GM12878 (cell line): Measurements from ENCODE around the gene CSRP1. TPM values are rescaled to one million over a fixed set of nuclear protein-coding genes. Genes with fewer than 3 reads are reported as not detected.
"Not testable (repeated sequence)": the region's sequence is repeated elsewhere in the genome, so short reads cannot be mapped to it uniquely, and the experiment has no call there.

Experiments used
- ATAC-seq: fragments of 200-7000 bp; cut with Tn5 transposase; 3 replicates; pipeline ENCODE4 v1.9.1; 2020; ENCODE audit warnings: mild to moderate bottlenecking, moderate library complexity
- BruUV-seq: library from RNA; stranded (reverse); fragments of 400-500 nt; replicated peaks from 2 replicates; lab custom pipeline; 2021; lab: Mats Ljungman, UMichigan
- CTCF ChIA-PET: fragments of 300-600 bp; sonication (Branson Sonifier 250); formaldehyde crosslinking; extraction: SDS; loops from one replicate; lab custom pipeline; 2021; ENCODE audit warnings: inconsistent platforms; lab: Yijun Ruan, JAX
- POLR2A ChIA-PET: fragments of 350-600 bp; formaldehyde crosslinking; extraction: SDS; loops from one replicate; lab custom pipeline; 2021; ENCODE audit warnings: inconsistent platforms; lab: Charles Lee
- RAD21 ChIA-PET: fragments of 300-600 bp; sonication (Branson Sonifier 250); formaldehyde crosslinking; loops from one replicate; lab custom pipeline; 2023; ENCODE audit warnings: antibody characterized with exemption; ENCODE audit not compliant: unreplicated experiment; lab: Charles Lee
- SMC1A ChIA-PET: fragments of 300-600 bp; sonication (Branson Sonifier 250); formaldehyde crosslinking; loops from one replicate; lab custom pipeline; 2023; ENCODE audit not compliant: unreplicated experiment, uncharacterized antibody; lab: Charles Lee
- DNase-seq: peaks from one replicate; pipeline ENCODE4 v3.0.0-alpha.2; 2011; ENCODE audit warnings: low read depth, low spot score
- FAIRE-seq: peaks from 3 replicates; lab custom pipeline; 2011; peaks lifted over from hg19 to GRCh38; lab: Jason Lieb, UNC
- H2AFZ ChIP-seq: 2 replicates; pipeline ENCODE4 v1.6.0; 2011; ENCODE audit warnings: low read depth, low read length, control low read depth; ENCODE audit not compliant: control insufficient read depth
- H3K27ac ChIP-seq: 2 replicates; pipeline ENCODE4 v1.5.1; 2011; ENCODE audit warnings: control low read depth; ENCODE audit not compliant: control insufficient read depth, insufficient read depth
- H3K27me3 ChIP-seq, 2 experiments: replicated peaks in 1 of 2; 2 replicates each; pipeline versions ENCODE4 v1.6.0 to v1.6.1; 2011; ENCODE audit warnings: low read length in 1 of 2; ENCODE audit not compliant: control insufficient read depth in 2 of 2, insufficient read depth in 2 of 2
- H3K36me3 ChIP-seq, 2 experiments: 2 replicates each; pipeline ENCODE4 v1.5.1; 2011; ENCODE audit warnings: low read length in 1 of 2; ENCODE audit not compliant: control insufficient read depth in 2 of 2, insufficient read depth in 2 of 2
- H3K4me1 ChIP-seq: 2 replicates; pipeline ENCODE4 v1.6.1; 2011; ENCODE audit warnings: mild to moderate bottlenecking, low read length, moderate library complexity, mixed read lengths; ENCODE audit not compliant: control insufficient read depth, insufficient read depth
- H3K4me2 ChIP-seq: 2 replicates; pipeline ENCODE4 v1.6.0; 2011; ENCODE audit warnings: control low read depth; ENCODE audit not compliant: control insufficient read depth, insufficient read depth
- H3K4me3 ChIP-seq: fragments of 200-600 bp; sonication (generic); 2 replicates; pipeline ENCODE4 v1.5.1; 2016
- H3K79me2 ChIP-seq: 2 replicates; pipeline ENCODE4 v1.6.0; 2011; ENCODE audit warnings: low read length; ENCODE audit not compliant: control insufficient read depth, insufficient read depth
- H3K9ac ChIP-seq: 2 replicates; pipeline ENCODE4 v1.8.0; 2011; ENCODE audit warnings: low read length, control low read depth, mixed read lengths; ENCODE audit not compliant: control insufficient read depth, insufficient read depth
- H3K9me3 ChIP-seq: replicated peaks from 3 replicates; pipeline ENCODE4 v1.5.1; 2011; ENCODE audit warnings: mild to moderate bottlenecking, low read length; ENCODE audit not compliant: control insufficient read depth, insufficient read depth
- H4K20me1 ChIP-seq: 2 replicates; pipeline ENCODE4 v1.6.0; 2011; ENCODE audit not compliant: control insufficient read depth, insufficient read depth
- DPF2 ChIP-seq: fragments of 450-650 bp; IDR thresholded peaks from 2 replicates; pipeline ENCODE4 v1.6.1; 2017; ENCODE audit warnings: mild to moderate bottlenecking
- EED ChIP-seq: sonication (generic); IDR thresholded peaks from 2 replicates; pipeline ENCODE4 v1.6.1; 2016; ENCODE audit warnings: antibody characterized with exemption, low read depth
- GATAD2B ChIP-seq: fragments of 450-650 bp; conservative IDR thresholded peaks from 2 replicates; pipeline ENCODE4 v1.6.1; 2017; ENCODE audit warnings: low read depth, mild to moderate bottlenecking, moderate library complexity
- IKZF1 ChIP-seq: fragments of 450-650 bp; conservative IDR thresholded peaks from 2 replicates; pipeline ENCODE4 v1.6.1; 2017; ENCODE audit warnings: antibody characterized with exemption, mild to moderate bottlenecking
- IKZF2 ChIP-seq, 2 experiments: fragments of 450-650 bp; IDR thresholded peaks; 2 replicates each; pipeline ENCODE4 v1.6.1; 2017; ENCODE audit warnings: mild to moderate bottlenecking in 2 of 2, moderate library complexity in 2 of 2
- MYC ChIP-seq: IDR thresholded peaks from 2 replicates; pipeline ENCODE4 v1.6.1; 2011; ENCODE audit warnings: mild to moderate bottlenecking, low read length, moderate library complexity, inconsistent platforms; ENCODE audit not compliant: insufficient read depth, insufficient replicate concordance, insufficient read length, severe bottlenecking
- RAD21 ChIP-seq: IDR thresholded peaks from 2 replicates; pipeline ENCODE4 v1.6.1; 2011; ENCODE audit warnings: mild to moderate bottlenecking, low read depth, low read length, moderate library complexity; ENCODE audit not compliant: insufficient read depth
- WGBS: methylation state at CpG from one replicate; pipeline ENCODE4 v1.1.6; 2016; ENCODE audit warnings: low lambda C conversion rate; ENCODE audit not compliant: insufficient replicate concordance, insufficient coverage; ENCODE audit errors: missing lambda C conversion rate; 5-methylcytosine and 5-hydroxymethylcytosine counted together
- in situ Hi-C: fragments of 300-500 bp; cut with MboI; formaldehyde crosslinking; loops from 9 replicates; pipeline ENCODE4 v1.14.3; 2018; ENCODE audit warnings: mixed read lengths
- intact Hi-C: fragments of 100-400 bp; cut with micrococcal nuclease; formaldehyde crosslinking; loops from one replicate; pipeline ENCODE4 v1.14.2; 2022; ENCODE audit not compliant: unreplicated experiment
- polyA plus RNA-seq, 11 experiments: library from polyadenylated mRNA; depleted of rRNA in 4 of 11; unstranded in 6 of 11; stranded (reverse) in 5 of 11; fragments of >200 nt; fragmentation: Nextera tagmentation in 4 of 11; fragmentation: Illumina TruSeq in 1 of 11; extraction: Ambion mirVana in 4 of 11; extraction: Trizol in 1 of 11; gene quantifications; 1 replicate in 1 of 11; 2 replicates in 10 of 11; pipeline versions ENCODE4 v1.2.1 to v1.2.3, GENCODE V29; 2011 to 2016; ENCODE audit warnings: inconsistent platforms in 2 of 11, missing spikeins in 2 of 11, low read depth in 1 of 11
- total RNA-seq, 4 experiments: library from RNA; depleted of rRNA in 3 of 4; stranded (reverse); fragments of >200 nt in 3 of 4; fragmentation: Illumina TruSeq in 1 of 4; extraction: Trizol in 1 of 4; gene quantifications; 2 replicates each; pipeline versions ENCODE4 v1.2.1 to v1.2.3, GENCODE V29; 2013 to 2021
- TF ChIP-seq, protein P1 (sequence below), 3 experiments: IDR thresholded peaks in 2 of 3; conservative IDR thresholded peaks in 1 of 3; 2 replicates each; pipeline ENCODE4 v1.5.1; 2011; ENCODE audit warnings: low read depth in 3 of 3, low read length in 3 of 3, mild to moderate bottlenecking in 3 of 3, control low read depth in 2 of 3, moderate library complexity in 2 of 3, inconsistent platforms in 1 of 3, mixed read lengths in 1 of 3; ENCODE audit not compliant: control insufficient read depth in 2 of 3, insufficient read depth in 1 of 3; ENCODE audit errors: extremely low read depth in 1 of 3
- TF ChIP-seq, protein P2 (sequence below): fragments of 450-650 bp; IDR thresholded peaks from 2 replicates; pipeline ENCODE4 v1.6.1; 2017; ENCODE audit warnings: mild to moderate bottlenecking, low read depth, inconsistent platforms; ENCODE audit not compliant: poor library complexity, severe bottlenecking

CSRP1 gene
- total and polyA plus RNA-seq, 10 of the 15 experiments (the other 5 are each of a cell fraction or from before 2014, with no cell fraction given), result 23.4 to 99.2 (median 80.7) TPM

DNA sequence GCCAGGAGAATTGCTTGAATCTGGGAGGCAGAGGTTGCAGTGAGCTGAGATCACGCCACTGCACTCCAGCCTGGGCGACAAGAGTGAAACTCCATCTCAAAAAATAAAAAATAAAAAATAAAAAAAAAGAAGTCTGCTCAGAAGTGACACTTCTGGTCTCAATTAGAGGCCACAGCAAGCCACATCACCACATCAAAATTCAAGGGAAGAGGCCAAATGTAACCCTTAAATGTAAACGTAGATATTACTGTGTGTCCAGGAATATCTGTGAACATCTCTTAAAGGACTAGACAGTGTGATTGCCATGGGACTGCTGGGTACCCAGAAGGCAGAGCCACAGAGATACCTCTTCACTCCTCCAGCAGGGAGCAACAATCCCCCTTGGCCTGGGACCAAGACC lies 28.3 kb downstream of the CSRP1 start:
- H3K36me3 ChIP-seq, H2AFZ ChIP-seq, H3K4me2 ChIP-seq, H4K20me1 ChIP-seq, DNase-seq, intact Hi-C loops, ATAC-seq, H3K79me2 ChIP-seq, H3K9me3 ChIP-seq, H3K27me3 ChIP-seq, H3K4me3 ChIP-seq, H3K9ac ChIP-seq, BruUV-seq, in situ Hi-C loops, H3K27ac ChIP-seq, FAIRE-seq: not testable (repeated sequence)
- CTCF ChIA-PET, result interaction anchor here (0.6 to 17.1 kb wide), 8 partner anchors 10 to 85 kb away, joined by 3 to 814 read pairs (median 44); partner anchors contain the start of genes CSRP1 and PHLDA3
- WGBS, result 98% methylated on average over 3 of the region's 3 CpGs
- H3K4me1 ChIP-seq, result peaks cover 52% of the 10 kb centered on the region
- POLR2A ChIA-PET, result interaction anchor here (1.0 to 4.8 kb wide), 5 partner anchors 11 to 73 kb away, joined by 3 to 59 read pairs (median 15); partner anchors contain the start of gene PHLDA3
- SMC1A ChIA-PET, result interaction anchor here (1.1 to 17.2 kb wide), 5 partner anchors 18 to 43 kb away, joined by 4 to 514 read pairs (median 54); partner anchors contain the start of gene CSRP1
- RAD21 ChIA-PET, result interaction anchor here (0.7 to 14.2 kb wide), 4 partner anchors 28 to 43 kb away, joined by 3 to 505 read pairs (median 153); partner anchors contain the start of gene CSRP1

DNA sequence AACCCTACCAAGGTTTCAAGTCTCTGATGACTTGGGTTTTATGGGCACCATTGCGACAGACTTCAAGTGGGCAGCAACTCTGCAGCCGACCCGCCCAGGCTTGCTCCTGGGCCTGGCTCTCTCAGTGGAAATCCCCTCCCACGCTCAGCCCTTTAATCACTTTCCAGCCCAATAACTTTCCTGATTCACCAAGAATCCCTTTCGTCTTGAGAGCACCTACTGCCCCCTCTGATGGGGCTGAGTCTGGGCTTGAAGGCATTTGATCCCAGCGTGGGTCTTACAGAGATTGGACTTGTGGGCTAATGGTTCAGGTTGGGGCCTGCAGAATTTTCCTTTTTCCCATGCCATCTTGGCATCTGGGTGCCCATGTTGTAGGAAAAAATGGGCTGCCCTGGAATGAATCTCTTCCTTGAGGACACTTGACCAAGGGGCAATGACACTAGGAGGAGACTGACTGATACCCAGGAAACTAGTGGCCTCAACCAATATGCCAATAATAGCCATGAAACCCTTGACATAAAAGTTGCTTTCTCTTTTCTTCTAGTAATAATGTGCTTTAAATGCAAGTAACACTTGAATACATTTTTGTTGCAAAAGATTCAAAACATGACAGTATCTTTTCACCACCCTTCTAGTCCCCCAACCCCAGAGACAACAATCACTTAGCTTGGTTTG lies 30.1 kb downstream of the CSRP1 start:
- ATAC-seq, result peak; percentile 42
- H3K4me1 ChIP-seq, result peaks cover 34% of the 10 kb centered on the region
- H3K27ac ChIP-seq, result peak overlapping the region; percentile 43
- POLR2A ChIA-PET, result interaction anchor here (0.6 to 2.4 kb wide), 5 partner anchors 10 to 81 kb away, joined by 3 to 5 read pairs (median 5); no protein-coding TSS in a partner anchor
- H3K9me3 ChIP-seq, result no peaks in the 10 kb centered on the region
- peak overlapping the region; percentile 86 for H3K4me2 ChIP-seq
- CTCF ChIA-PET, result interaction anchor here (0.6 to 17.1 kb wide), 7 partner anchors 10 to 684 kb away, joined by 3 to 814 read pairs (median 9); partner anchors contain the start of genes CSRP1 and PTPN7
- H3K36me3 ChIP-seq, result no peaks in the 10 kb centered on the region
- H2AFZ ChIP-seq, result peak overlapping the region; percentile 1; the same call in 1 of the 2 replicates
- no peak overlapping the region for H3K9ac ChIP-seq
- RAD21 ChIA-PET, result interaction anchor here (0.7 to 14.2 kb wide), 5 partner anchors 11 to 30 kb away, joined by 3 to 505 read pairs (median 3); partner anchors contain the start of gene CSRP1
- DNase-seq, result no peak
- H3K27me3 ChIP-seq, result no peaks in the 10 kb centered on the region
- no peaks in the 10 kb centered on the region for H3K79me2 ChIP-seq
- FAIRE-seq, result peak; percentile 7
- H3K4me3 ChIP-seq, result peak overlapping the region; percentile 38; the same call in 1 of the 2 replicates
- SMC1A ChIA-PET, result interaction anchor here (0.6 to 17.2 kb wide), 5 partner anchors 21 to 228 kb away, joined by 3 to 514 read pairs (median 54); partner anchors contain the start of gene CSRP1
- intact Hi-C loops (no loop called here), in situ Hi-C loops (no loop called here)
- 22% methylated on average over 6 of the region's 6 CpGs for WGBS
- H4K20me1 ChIP-seq, result no peaks in the 10 kb centered on the region
- BruUV-seq, result no TSS peak
- TF ChIP-seq IKZF2 (IDR thresholded peaks at IDR 0.05) (peak; percentile 43 to 59; a peak in 2 of 4 replicates), IKZF1 (peak; percentile 74), DPF2 (0 out of 2 replicates have a peak, but pooled peaks have one; percentile 32), MYC (no peak), GATAD2B (0 out of 2 replicates have a peak, but pooled peaks have one; percentile 22), RAD21 (0 out of 2 replicates have a peak, but pooled peaks have one; percentile 11), EED (peak; percentile 30; the same call in 1 of the 2 replicates)
- TF ChIP-seq, protein P1, sequence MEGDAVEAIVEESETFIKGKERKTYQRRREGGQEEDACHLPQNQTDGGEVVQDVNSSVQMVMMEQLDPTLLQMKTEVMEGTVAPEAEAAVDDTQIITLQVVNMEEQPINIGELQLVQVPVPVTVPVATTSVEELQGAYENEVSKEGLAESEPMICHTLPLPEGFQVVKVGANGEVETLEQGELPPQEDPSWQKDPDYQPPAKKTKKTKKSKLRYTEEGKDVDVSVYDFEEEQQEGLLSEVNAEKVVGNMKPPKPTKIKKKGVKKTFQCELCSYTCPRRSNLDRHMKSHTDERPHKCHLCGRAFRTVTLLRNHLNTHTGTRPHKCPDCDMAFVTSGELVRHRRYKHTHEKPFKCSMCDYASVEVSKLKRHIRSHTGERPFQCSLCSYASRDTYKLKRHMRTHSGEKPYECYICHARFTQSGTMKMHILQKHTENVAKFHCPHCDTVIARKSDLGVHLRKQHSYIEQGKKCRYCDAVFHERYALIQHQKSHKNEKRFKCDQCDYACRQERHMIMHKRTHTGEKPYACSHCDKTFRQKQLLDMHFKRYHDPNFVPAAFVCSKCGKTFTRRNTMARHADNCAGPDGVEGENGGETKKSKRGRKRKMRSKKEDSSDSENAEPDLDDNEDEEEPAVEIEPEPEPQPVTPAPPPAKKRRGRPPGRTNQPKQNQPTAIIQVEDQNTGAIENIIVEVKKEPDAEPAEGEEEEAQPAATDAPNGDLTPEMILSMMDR (IDR thresholded peaks at IDR 0.05 in 2 of 3, conservative IDR thresholded peaks at IDR 0.05 in 1 of 3; ENCODE audit: control insufficient read depth in 2 of 3, extremely low read depth in 1 of 3, insufficient read depth in 1 of 3, low read depth in 3 of 3, low read length in 3 of 3), result peak in 1 of 3 experiments; percentile 21; a peak in 2 of 6 replicates
- TF ChIP-seq, protein P2, sequence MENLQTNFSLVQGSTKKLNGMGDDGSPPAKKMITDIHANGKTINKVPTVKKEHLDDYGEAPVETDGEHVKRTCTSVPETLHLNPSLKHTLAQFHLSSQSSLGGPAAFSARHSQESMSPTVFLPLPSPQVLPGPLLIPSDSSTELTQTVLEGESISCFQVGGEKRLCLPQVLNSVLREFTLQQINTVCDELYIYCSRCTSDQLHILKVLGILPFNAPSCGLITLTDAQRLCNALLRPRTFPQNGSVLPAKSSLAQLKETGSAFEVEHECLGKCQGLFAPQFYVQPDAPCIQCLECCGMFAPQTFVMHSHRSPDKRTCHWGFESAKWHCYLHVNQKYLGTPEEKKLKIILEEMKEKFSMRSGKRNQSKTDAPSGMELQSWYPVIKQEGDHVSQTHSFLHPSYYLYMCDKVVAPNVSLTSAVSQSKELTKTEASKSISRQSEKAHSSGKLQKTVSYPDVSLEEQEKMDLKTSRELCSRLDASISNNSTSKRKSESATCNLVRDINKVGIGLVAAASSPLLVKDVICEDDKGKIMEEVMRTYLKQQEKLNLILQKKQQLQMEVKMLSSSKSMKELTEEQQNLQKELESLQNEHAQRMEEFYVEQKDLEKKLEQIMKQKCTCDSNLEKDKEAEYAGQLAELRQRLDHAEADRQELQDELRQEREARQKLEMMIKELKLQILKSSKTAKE, result no peak
